NCI-H1048 (cell line): Measurements from ENCODE around the gene GRK5.
"Not testable (repeated sequence)": the region's sequence is repeated elsewhere in the genome, so short reads cannot be mapped to it uniquely, and the experiment has no call there.

Experiments used
- DNase-seq: peaks from one replicate; lab custom pipeline; 2025; lab: John Stamatoyannopoulos, UW

The GRK5 gene

GRCh38 chr10:119274519-119275045 lies 67.2 kb downstream of the GRK5 start:
- no peak for DNase-seq

GRCh38 chr10:119275085-119275484 lies 67.7 kb downstream of the GRK5 start:
- DNase-seq = no peak

- not testable (repeated sequence) for DNase-seq
Observed at GRCh38 chr10:119276194-119276593, 68.8 kb downstream of the GRK5 start.

- no peak for DNase-seq
Observed at GRCh38 chr10:119278126-119278709, 70.8 kb downstream of the GRK5 start.

DNA sequence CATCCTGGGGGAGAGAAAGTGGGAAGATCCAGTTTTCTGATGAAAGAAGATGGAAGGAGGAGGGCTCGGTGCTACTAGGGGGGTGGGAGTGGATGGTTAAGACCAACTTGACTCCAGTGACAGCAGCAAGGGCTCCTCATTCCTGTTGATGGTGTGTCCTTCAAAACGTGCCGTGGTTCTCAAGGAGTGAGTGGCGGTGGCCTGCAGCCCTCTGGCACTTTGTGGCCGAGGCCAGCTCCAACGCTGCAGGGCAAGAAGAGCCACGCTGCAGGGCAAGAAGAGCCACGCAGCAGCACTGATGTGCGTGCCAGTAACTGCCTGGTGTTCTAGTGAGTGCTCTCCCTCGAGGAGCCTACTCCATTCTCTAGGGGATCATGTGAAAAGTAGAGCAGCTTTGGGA lies 72.1 kb downstream of the GRK5 start:
- no peak for DNase-seq

DNA sequence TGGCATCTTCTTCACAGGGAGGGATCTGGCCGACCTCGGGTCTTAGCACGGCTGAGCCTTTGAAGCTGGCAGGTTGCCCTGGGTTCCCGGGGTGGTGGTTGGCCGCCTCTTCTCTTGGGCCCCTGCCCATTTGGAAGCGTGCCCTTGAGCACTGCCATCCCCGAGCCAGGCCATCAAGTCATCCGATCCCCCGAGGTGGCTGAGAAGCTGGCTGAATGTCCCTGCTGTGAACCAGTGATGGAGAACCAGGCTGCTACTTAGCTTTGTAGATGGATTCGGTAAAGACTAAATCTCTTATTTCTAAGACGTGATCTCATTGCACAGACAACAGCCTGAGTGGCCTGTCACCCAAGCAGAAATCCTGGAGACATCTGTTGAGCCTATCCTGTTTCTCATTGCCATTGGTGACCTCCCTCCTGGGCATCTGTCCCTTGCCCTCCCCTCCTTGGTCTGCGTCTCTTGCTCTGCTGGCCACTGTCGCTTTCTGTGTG lies 74.3 kb downstream of the GRK5 start:
- no peak for DNase-seq

- no peak for DNase-seq
Observed at GRCh38 chr10:119282446-119282845, 75.1 kb downstream of the GRK5 start.

DNA sequence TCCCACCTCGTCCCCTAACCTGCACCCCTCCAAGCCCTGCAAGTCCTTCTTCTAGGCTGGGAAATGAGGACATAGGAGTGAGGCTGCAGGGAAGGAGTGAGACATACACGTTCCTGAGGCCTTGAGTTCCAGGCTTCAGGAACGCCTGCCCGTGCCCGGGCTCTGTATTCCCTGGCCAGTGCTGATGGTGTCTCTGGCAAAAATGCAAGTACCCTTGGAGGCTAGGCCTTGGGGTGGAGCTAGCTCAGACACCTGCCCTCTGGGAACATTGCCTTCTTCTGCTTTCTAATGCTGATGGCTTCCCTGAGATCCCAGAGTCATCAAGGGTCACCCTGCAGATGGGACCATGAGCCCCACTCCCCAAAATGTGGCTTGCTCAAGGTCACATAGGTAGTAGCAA lies 76.0 kb downstream of the GRK5 start:
- DNase-seq = no peak

GRCh38 chr10:119283818-119284217 lies 76.4 kb downstream of the GRK5 start:
- DNase-seq = no peak

DNA sequence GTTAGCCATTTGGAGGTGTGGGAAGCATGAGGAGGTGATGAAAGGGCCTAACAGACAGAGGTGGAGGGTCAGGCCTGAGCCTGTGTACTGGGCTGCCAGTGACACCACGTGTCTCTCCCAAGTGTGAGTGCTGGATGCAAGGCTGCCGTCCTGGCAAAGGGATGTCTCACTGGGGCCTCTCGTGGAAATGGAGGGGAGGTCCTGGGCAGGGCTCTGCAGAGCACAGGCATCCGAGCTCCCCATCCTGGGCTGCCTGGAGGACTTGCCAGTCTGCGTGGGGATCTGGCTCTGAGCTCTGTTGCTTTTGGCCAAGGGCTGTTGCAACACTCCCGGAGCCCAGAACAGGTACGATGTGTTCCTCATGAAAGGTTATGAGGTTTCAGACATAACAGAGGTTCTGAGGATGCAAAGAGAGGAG lies 77.3 kb downstream of the GRK5 start:
- no peak for DNase-seq

DNA sequence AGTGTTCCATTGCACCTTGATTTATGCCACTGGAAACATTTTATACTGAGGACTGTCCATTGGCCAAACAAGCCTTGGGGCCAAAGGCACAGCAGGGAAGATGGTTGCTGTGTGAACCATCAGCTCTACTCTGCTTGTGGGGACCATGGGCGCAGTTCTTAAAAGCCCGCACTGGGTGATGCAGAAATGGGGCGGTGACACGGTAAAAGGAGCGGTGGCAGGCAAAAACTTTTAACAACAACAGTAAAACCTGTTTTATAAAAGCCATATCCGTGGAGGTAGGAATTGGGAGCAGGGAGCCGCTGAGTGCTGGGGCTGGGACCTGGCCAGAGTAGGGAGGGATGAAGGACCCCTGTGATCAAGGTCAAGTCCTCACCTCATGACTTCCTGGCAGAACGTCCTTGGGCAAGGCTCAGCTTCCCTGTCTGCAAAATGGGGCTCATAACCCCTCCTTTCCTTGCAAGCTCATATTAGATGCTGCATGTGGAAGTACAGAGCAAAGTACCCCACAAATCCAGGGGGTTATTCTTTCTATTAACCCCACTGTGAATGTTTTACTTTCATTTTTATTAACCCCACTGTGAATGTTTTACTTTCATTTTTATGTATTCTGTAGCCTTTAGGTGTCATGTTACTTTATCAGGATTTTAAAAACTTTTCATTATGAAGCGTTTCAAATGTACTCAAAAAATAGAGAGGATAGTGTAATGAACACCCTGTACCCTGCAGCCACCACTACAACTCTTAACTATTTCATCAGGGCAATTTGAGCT lies 78.3 kb downstream of the GRK5 start:
- DNase-seq = no peak

- DNase-seq = no peak
Observed at GRCh38 chr10:119286516-119286915, 79.1 kb downstream of the GRK5 start.

- DNase-seq = no peak
Observed at GRCh38 chr10:119286983-119287633, 79.7 kb downstream of the GRK5 start.

DNA sequence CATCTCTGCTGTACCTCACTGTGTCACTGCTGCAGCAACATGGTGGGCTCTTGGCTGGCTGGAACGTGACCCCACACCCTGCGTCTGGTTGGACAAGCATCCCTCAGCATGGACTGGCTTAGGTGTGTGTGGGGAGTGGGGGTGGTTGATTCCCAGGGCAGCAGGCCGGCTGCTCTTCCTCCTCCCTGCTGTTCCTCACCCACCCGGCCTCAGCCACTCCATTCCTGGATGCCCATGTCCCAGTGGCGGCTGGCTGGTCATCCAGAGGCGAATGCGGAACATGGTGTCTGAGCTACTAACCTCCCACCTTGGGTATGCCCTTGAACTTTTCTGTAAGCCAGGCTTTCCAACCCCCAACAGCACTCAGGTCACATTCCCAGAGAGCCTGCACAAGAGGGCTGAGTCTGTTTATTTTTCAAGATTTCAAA lies 81.2 kb downstream of the GRK5 start:
- no peak for DNase-seq

DNA sequence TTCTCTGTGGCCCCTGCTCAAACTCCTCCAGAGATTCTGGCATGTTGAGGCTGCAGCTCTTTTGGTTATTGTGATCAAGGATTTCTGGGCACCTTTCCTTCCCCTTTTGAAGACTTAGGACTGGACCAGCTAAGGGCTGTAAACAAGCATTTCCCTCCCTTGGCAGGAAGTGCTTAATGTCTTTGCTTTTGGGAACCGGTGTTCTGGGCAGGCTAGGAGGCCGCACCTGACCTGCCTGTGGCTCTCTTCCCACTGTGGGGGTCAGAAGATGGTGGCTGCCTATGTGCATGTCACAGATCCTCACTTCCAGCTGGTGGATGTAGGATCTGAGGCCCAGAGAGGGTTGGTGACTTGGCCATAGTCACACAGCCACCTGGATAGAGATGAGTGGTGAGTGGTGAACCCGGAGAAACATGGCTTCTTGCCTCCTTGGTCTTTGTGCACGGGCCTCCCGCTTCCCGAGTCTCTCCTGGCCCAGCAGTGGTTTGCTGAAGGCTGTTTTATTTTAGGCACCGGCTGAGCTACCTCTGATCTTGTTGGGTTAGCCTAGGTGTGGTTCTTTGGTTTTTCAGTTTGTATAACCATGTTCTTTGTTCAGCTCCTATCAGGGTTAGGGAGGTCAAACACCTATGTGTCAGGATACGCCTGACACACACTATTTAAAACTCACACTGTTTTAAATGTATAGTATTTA lies 82.0 kb downstream of the GRK5 start:
- no peak for DNase-seq

DNA sequence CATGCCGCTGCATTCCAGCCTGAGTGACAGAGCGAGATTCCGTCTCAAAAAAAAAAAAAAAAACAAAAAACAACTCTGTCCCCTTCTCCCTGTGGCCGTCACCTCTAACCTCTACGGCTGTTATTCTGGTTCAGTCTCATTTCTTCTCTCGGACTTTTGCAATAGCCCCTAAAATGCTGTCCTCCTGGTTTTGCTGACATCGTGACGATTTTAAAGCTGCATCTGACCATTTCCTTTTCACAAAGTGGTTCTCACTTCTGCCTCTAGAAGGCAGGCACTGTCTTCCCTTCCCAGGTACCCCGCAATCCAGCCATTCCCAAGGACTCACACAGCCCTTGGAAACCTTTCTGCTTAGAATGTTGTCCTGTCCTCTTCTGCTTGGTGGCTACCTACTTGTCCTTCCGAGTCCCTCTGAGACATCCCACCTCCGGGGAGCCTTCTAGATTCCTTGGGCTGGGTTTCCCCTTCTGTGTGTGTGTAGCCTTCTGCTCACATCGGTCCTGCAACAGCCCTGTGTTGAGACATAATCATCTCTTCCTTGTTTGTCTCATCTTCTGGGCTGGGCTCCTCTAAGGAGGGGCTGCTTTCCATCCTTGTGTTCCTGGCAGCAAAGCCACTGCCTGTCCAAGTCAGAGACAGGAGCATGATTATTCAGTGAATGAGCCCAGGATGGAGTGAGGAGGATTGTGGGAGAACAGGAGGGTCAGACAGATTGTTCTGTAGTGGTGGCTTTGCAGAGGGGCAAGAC lies 83.1 kb downstream of the GRK5 start:
- DNase-seq = no peak

DNA sequence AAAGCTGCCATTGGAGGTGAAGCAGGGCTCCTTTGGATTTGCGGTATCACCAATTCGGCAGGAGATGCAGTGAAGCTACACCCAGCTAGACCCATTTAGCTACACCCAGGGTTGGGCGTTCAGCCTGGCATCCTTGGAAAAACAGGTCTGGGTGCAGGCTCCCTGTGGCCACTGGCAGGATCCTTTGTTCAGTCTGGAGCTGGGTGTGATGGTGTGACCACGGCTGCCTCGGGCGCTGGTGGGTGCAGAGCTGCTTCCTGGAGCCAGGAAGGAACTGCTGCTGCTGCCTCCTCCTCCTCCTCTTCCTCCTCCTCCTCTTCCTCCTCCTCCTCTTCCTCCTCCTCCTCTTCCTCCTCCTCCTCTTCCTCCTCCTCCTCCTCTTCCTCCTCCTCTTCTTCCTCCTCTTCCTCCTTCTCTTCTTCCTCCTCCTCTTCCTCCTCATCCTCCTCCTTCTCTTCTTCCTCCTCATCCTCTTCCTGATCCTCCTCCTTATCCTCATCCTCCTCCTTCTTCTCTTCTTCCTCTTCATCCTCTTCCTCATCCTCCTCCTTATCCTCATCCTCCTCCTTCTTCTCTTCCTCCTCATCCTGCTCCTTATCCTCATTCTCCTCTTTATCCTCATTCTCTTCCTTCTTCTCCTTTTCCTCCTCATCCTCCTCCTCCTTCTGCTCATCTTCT lies 84.0 kb downstream of the GRK5 start:
- DNase-seq = no peak

DNA sequence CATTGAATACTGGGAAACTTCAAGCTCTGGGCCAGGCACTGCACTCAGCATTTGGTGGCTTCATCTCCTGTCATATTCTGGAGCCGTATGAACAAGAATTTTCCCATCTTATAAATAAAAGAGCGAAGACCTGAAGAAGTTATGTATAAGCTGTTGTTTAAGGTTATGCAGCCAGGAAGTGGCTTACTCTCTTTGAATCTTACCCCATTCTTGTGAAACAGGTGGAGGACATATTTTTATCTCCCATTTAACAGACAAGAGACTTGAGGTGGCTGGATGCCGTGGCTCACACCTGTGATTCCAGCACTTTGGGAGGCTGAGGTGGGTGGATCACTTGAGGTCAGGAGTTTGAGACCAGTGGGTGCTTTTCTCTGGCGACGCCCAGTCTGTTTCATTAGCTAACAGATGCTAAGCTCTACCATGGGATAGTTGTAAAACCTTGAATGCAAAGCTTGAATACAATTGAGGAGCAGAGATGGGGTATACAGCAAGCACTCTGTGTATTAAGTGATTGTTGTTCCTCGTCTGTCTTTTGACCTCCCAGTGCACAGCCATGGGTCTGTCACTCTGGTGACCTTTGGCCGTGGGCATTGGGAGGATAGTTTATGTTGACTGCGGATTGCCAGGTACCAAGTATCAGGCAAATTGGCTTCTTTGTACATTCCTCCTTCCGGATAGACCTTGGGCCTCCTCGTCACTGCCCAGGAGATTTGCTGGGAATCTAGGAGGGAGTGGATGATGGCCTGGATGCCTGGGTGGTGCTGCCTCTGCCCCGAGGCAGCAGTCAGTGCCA lies 85.8 kb downstream of the GRK5 start:
- no peak for DNase-seq

GRCh38 chr10:119296703-119297102 lies 89.3 kb downstream of the GRK5 start:
- DNase-seq = no peak
